CD4-positive, alpha-beta T cell (primary cell): Measurements from ENCODE around the gene FARP1. TPM values are rescaled to one million over a fixed set of nuclear protein-coding genes. Genes with fewer than 3 reads are reported as not detected.

Experiments used
- ATAC-seq: fragments of 200-7000 bp; cut with Tn5 transposase; one replicate; pipeline ENCODE4 v1.10.0; 2022; ENCODE audit warnings: mild to moderate bottlenecking; ENCODE audit not compliant: poor library complexity
- CTCF ChIA-PET: fragments of 350-600 bp; sonication (Branson Sonifier 250); formaldehyde crosslinking; loops from one replicate; lab custom pipeline; 2021; ENCODE audit warnings: antibody characterized with exemption, inconsistent platforms; lab: Charles Lee
- POLR2A ChIA-PET: fragments of 350-600 bp; sonication (Branson Sonifier 250); formaldehyde crosslinking; loops from one replicate; lab custom pipeline; 2021; ENCODE audit warnings: antibody characterized with exemption, inconsistent platforms; lab: Charles Lee
- DNase-seq, 14 experiments: peaks; one replicate each; pipeline ENCODE4 v3.0.0-alpha.2; 2013 to 2020; ENCODE audit warnings: mixed read lengths in 2 of 14
- H3K27ac ChIP-seq, 2 donors: one replicate each; pipeline versions ENCODE4 v1.5.1 to v1.7.0; 2013; ENCODE audit warnings: low read length in 2 of 2, low read depth in 1 of 2, mild to moderate bottlenecking in 1 of 2
- H3K27me3 ChIP-seq, 2 experiments: 1 replicate in 1 of 2; 2 replicates in 1 of 2; pipeline versions ENCODE4 v1.6.1 to v1.7.0; 2013; ENCODE audit warnings: low read length in 2 of 2, control low read depth in 1 of 2, mild to moderate bottlenecking in 1 of 2, moderate library complexity in 1 of 2; ENCODE audit not compliant: insufficient read depth in 2 of 2, control insufficient read depth in 1 of 2
- H3K36me3 ChIP-seq: one replicate; pipeline ENCODE4 v1.6.1; 2013; ENCODE audit warnings: low read length, control low read depth; ENCODE audit not compliant: insufficient read depth
- H3K4me1 ChIP-seq: one replicate; pipeline ENCODE4 v1.6.1; 2013; ENCODE audit warnings: low read length, control low read depth; ENCODE audit not compliant: insufficient read depth
- H3K4me3 ChIP-seq: one replicate; pipeline ENCODE4 v1.5.1; 2013; ENCODE audit warnings: mild to moderate bottlenecking, low read length, moderate library complexity
- H3K9me3 ChIP-seq, 2 experiments: 1 replicate in 1 of 2; 2 replicates in 1 of 2; pipeline versions ENCODE4 v1.6.1 to v1.7.0; 2013; ENCODE audit warnings: low read length in 2 of 2, mild to moderate bottlenecking in 2 of 2, control low read depth in 1 of 2, moderate library complexity in 1 of 2; ENCODE audit not compliant: control insufficient read depth in 1 of 2, insufficient read depth in 1 of 2
- H3K27ac Mint-ChIP-seq: one replicate; pipeline ENCODE4 v1.8.0; 2020; ENCODE audit warnings: mixed read lengths
- H3K27me3 Mint-ChIP-seq: one replicate; pipeline ENCODE4 v1.8.0; 2021; ENCODE audit warnings: mixed read lengths
- H3K36me3 Mint-ChIP-seq: one replicate; pipeline ENCODE4 v1.8.0; 2021; ENCODE audit warnings: low read depth, mixed read lengths
- H3K4me1 Mint-ChIP-seq: one replicate; pipeline ENCODE4 v1.8.0; 2021; ENCODE audit warnings: low read depth, mixed read lengths
- H3K4me3 Mint-ChIP-seq: one replicate; pipeline ENCODE4 v1.8.0; 2020; ENCODE audit warnings: mild to moderate bottlenecking, mixed read lengths
- H3K9me3 Mint-ChIP-seq: one replicate; pipeline ENCODE4 v1.8.0; 2020; ENCODE audit warnings: mixed read lengths
- intact Hi-C, 2 experiments: fragments of 100-400 bp; cut with DNase I in 1 of 2; cut with micrococcal nuclease in 1 of 2; formaldehyde crosslinking; loops; one replicate each; pipeline versions ENCODE4 v1.15.1 to v1.9.0; 2023 to 2025; cut with DNase I, micrococcal nuclease
- total RNA-seq, 174 experiments: library from RNA in 2 of 174; stranded (reverse) in 2 of 174; gene quantifications; one replicate each; pipeline ENCODE4 v1.2.3 and lab custom pipeline; 2021 to 2026
- TF ChIP-seq, protein P1 (sequence below): fragments of 200-600 bp; IDR thresholded peaks from one replicate; pipeline ENCODE4 v1.8.0; 2022; ENCODE audit warnings: antibody characterized with exemption, mild to moderate bottlenecking

The FARP1 gene
- total RNA-seq, 2 experiments from 2014 or later, result 0.30 TPM; not detected in 1

DNA sequence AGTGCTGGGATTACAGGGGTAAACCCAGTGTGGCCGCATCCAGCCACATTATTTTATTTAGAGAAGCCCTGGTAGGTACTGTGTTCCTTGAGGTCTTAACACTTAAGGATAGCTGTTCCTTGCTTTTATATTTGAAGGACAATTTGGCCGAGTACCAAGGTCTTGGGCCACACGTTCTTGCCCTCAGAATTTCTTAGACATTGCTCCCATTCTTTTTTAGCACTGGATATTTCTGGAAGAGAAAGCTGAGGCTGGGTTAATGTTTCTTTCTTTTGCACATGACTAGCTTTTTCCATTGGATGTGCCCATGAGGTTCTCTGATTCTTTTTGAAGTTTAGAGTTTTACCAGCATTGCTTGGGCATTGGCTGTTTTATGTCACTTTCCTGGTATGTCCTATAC is 39.7 kb downstream of the FARP1 start:
- ATAC-seq (no peak), DNase-seq (no peak)
- H3K27me3 Mint-ChIP-seq, result peaks cover 12% of the 10 kb centered on the region
- H3K36me3 ChIP-seq, result no peaks in the 10 kb centered on the region
- H3K9me3 ChIP-seq, result no peaks in the 10 kb centered on the region
- ChIA-PET CTCF (no interaction called here), POLR2A (no interaction called here)
- no peaks in the 10 kb centered on the region for H3K36me3 Mint-ChIP-seq
- no peak overlapping the region for H3K27ac ChIP-seq
- intact Hi-C loops, result no loop called here
- H3K4me1 ChIP-seq, result no peaks in the 10 kb centered on the region
- TF ChIP-seq, protein P1, sequence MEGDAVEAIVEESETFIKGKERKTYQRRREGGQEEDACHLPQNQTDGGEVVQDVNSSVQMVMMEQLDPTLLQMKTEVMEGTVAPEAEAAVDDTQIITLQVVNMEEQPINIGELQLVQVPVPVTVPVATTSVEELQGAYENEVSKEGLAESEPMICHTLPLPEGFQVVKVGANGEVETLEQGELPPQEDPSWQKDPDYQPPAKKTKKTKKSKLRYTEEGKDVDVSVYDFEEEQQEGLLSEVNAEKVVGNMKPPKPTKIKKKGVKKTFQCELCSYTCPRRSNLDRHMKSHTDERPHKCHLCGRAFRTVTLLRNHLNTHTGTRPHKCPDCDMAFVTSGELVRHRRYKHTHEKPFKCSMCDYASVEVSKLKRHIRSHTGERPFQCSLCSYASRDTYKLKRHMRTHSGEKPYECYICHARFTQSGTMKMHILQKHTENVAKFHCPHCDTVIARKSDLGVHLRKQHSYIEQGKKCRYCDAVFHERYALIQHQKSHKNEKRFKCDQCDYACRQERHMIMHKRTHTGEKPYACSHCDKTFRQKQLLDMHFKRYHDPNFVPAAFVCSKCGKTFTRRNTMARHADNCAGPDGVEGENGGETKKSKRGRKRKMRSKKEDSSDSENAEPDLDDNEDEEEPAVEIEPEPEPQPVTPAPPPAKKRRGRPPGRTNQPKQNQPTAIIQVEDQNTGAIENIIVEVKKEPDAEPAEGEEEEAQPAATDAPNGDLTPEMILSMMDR, result no peak
- peaks cover 2% of the 10 kb centered on the region for H3K9me3 Mint-ChIP-seq
- peaks cover 0 to 3% of the 10 kb centered on the region in 2 experiments for H3K27me3 ChIP-seq
- no peak overlapping the region for H3K4me3 ChIP-seq
- no peak overlapping the region for H3K27ac Mint-ChIP-seq
- H3K4me3 Mint-ChIP-seq, result no peak overlapping the region
- no peaks in the 10 kb centered on the region for H3K4me1 Mint-ChIP-seq

DNA sequence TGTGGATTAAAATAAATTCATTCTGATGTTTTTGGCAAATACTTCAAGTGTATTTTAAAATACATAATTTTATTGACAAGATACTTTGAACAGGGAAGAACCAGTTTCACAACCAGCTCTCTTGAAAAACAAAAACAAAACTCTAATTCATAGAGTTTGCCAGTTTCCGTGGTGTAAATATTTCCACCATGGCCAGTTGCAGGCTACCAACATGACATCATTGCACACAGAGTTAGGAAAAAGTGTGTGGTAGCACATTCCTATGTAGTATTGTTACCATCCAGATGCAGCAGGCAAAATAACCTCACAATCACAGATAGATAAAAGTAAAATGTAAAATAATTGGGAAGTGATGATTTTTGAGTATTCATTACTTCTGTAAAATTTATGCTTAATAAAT is 41.9 kb downstream of the FARP1 start:
- POLR2A ChIA-PET, result no interaction called here
- CTCF ChIA-PET, result no interaction called here

DNA sequence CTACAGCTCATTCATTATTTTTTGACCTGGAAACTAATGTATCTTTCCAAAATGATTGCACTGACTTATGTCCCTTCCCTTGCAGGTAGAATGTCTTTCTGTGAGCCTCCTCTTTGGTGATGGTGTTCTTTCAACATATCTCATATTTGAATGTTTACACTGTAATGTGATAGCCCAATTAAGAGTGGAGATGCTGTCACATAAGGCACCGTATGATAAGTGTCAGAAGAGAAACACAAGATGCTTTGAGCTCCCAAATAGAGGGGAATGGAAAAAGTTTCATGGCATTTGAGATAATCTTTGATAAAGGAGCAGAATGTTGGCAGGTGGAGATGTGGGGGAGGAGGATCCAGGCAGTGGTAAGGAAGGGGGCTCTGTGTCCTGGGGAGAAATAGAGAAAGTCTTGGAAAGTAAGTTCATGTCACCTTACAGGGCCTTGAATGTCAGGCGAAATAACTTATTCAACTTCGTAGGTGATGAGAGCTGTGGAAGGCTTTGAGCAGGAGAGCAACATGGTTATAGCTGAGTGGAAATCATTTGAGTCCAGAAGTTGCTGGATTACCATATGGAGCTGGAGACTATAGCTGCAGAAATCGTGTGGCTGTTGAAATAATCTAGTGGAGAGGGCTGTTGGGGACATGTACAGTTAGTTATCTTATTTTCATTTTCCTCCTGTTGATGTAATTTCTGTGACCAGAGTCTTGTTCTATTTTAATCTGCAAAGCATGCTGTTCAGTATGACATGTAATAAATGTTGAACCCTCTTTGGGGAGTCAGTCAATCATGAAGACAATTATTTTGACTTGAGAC is 44.5 kb downstream of the FARP1 start:
- no peaks in the 10 kb centered on the region for H3K4me1 Mint-ChIP-seq
- H3K36me3 ChIP-seq, result no peaks in the 10 kb centered on the region
- intact Hi-C loops, result no loop called here
- no peaks in the 10 kb centered on the region for H3K36me3 Mint-ChIP-seq
- H3K27me3 Mint-ChIP-seq, result peaks cover 12% of the 10 kb centered on the region
- no peak for DNase-seq
- H3K9me3 ChIP-seq, result no peaks in the 10 kb centered on the region
- H3K27ac Mint-ChIP-seq, result no peak overlapping the region
- CTCF ChIA-PET, result no interaction called here
- no peak for ATAC-seq
- no peak overlapping the region for H3K27ac ChIP-seq
- TF ChIP-seq, protein P1, result no peak
- no peaks in the 10 kb centered on the region for H3K9me3 Mint-ChIP-seq
- H3K27me3 ChIP-seq, result peaks cover 0 to 3% of the 10 kb centered on the region in 2 experiments
- no peak overlapping the region for H3K4me3 Mint-ChIP-seq
- no peak overlapping the region for H3K4me3 ChIP-seq
- POLR2A ChIA-PET, result no interaction called here
- H3K4me1 ChIP-seq, result no peaks in the 10 kb centered on the region

More for the DNA sequence above, 41.9 kb downstream of the FARP1 start:
- H3K4me3 ChIP-seq, result no peak overlapping the region
- DNase-seq, result no peak
- Mint-ChIP-seq H3K4me1 (no peaks in the 10 kb centered on the region), H3K27ac (no peak overlapping the region), H3K4me3 (no peak overlapping the region), H3K36me3 (no peaks in the 10 kb centered on the region), H3K9me3 (peaks cover 2% of the 10 kb centered on the region), H3K27me3 (peaks cover 12% of the 10 kb centered on the region)
- H3K4me1 ChIP-seq, result no peaks in the 10 kb centered on the region
- H3K27me3 ChIP-seq, result peaks cover 0 to 3% of the 10 kb centered on the region in 2 experiments
- no peak for ATAC-seq
- H3K27ac ChIP-seq, result no peak overlapping the region
- no peaks in the 10 kb centered on the region for H3K36me3 ChIP-seq
- TF ChIP-seq, protein P1, result no peak
- H3K9me3 ChIP-seq, result no peaks in the 10 kb centered on the region
- intact Hi-C loops, result no loop called here
